T-helper 22 cell (primary cell): ENCODE data around the gene SAMD7.
A peak's percentile ranks its signal among the peaks of the same experiment; 100 is the strongest.

Source experiments
- DNase-seq: peaks from one replicate; pipeline ENCODE4 v3.0.0-alpha.2; 2020; ENCODE audit warnings: low read depth

Gene SAMD7, protein sequence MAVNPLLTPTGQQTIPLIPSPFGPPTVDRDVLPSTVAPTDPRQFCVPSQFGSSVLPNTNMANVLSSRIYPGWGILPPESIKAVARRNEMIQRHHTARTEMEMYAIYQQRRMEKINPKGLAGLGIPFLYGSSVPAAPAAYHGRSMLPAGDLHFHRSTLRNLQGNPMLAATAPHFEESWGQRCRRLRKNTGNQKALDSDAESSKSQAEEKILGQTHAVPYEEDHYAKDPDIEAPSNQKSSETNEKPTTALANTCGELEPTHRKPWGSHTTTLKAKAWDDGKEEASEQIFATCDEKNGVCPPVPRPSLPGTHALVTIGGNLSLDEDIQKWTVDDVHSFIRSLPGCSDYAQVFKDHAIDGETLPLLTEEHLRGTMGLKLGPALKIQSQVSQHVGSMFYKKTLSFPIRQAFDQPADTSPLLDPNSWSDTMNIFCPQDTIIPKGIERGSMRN

DNA sequence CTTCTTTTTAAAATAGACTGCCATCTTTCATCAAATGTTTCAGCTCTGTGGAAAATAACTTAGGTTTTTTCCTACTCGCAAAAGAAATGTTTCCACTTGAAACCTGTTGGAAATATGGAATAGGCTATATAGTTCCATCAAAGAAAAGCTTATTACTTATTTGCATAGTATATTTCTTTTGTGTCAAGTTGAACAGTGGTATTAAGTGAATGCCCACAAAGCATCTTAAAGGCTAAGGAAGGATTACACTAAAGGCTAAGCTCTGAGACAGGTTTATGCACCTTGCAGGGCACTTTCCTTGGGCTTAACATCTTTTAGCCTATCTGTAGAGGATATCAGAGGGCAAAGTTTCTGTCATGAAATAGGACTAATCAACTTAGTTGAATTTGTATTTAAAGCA is at the start of gene SAMD7:
Gene SAMD7 (plus strand): TSS at position 301 of the 400 bp plus-strand sequence. CDS start 7,927 bp downstream, outside the sequence.
- DNase-seq = no peak

DNA sequence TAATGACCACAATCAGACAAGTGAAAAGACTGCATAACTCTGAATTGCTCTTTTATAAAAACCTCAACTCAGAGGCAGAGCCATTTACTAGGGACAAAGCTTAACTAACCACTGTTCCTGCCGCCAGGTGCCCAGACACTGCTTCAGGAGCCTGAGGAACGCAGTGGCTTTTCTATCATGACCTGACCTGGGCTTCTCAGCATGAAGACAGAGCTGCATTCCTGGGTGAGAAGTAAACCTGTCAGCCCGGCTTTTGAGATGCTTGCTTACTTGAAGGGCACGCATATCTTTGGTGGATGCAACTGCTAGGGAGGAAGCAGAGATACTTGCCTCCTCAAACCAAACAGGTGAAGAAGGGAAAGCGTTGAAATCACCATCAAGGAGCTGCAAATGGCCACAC is 49.5 kb upstream of the SAMD7 start:
- DNase-seq = no peak

DNA sequence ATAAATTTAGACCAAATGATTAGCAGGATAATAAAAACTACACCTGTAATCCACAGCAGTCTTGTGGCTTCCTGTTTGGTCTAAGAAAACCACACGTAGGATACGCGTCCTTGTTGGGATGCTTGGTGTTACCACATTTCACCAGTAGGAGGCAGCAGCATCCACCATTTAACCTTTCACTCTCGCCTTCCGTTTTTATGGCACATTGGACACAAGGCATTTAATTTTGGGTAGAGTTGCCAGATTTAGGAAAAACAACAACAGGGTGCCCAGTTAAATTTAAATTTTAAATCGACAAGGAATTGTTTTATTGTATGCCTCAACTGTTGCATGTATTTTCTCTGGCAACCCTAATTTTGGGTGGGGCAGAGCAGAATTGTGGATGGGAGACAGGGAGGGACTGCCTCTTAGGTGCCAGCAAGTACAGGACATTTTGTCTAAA is 47.9 kb upstream of the SAMD7 start:
- peak; percentile 16 for DNase-seq

DNA sequence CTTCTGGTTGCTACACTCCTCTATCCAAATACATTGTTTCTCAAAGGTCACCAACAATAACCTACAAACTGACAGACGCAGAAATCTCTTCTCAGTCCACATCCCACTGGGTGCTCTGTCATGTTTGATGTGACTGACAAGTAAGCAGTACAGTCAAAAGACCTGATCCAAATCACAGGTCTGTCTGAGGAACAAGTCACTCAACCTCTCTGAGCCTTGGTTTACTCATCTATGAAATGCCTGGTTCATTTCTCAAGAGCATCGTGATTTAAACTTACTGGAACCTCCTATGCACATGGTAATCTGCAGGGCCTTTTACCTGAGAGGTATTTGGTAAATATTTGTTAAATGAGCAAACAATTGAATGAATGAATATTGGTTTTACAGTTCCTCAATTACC is 47.1 kb upstream of the SAMD7 start:
- DNase-seq = no peak

DNA sequence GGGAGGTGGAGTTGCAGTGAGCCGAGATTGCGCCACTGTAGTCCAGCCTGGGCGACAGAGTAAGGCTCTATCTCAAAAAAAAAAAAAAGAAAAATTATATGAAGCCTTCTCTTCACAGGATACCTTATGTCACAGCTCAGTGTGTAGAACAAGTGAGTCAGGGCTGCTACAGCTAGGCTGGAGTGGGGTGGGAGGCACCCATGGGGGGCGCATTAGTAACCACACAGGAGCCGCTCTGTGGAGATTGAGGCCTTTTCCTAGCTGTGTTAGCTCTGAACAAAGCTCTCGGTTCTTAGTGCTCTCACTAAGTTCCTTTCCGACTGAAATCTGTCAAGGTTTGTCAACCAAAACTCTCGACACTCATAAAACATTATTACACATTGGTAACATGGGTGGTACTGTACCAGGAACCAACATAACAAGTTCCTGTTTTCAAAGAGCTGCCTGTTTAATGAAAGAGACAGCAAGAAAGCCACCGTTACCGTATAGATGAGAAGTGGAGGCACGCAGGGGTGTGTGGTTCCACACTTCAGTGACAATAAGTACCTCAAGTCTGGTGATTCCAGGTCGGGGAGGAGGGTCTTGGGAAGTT is 46.1 kb upstream of the SAMD7 start:
- DNase-seq = no peak

- DNase-seq = no peak
Observed at GRCh38 chr3:169867584-169868210, 43.7 kb upstream of the SAMD7 start.

GRCh38 chr3:169868369-169868768 is 43.0 kb upstream of the SAMD7 start:
- no peak for DNase-seq

- no peak for DNase-seq
Observed at GRCh38 chr3:169869484-169870220, 41.7 kb upstream of the SAMD7 start, which contains the start of gene LRRC31. LRRC31 (minus strand) TSS chr3:169869935; CDS start chr3:169869807, 128 bp downstream.

GRCh38 chr3:169871129-169871886 is 40.1 kb upstream of the SAMD7 start:
- no peak for DNase-seq

- no peak for DNase-seq
Observed at GRCh38 chr3:169879013-169879557, 32.3 kb upstream of the SAMD7 start.

- DNase-seq = no peak
Observed at GRCh38 chr3:169879845-169880575, 31.4 kb upstream of the SAMD7 start.

- DNase-seq = no peak
Observed at GRCh38 chr3:169880576-169881250, 30.7 kb upstream of the SAMD7 start.

GRCh38 chr3:169886671-169887070 is 24.7 kb upstream of the SAMD7 start:
- no peak for DNase-seq

DNA sequence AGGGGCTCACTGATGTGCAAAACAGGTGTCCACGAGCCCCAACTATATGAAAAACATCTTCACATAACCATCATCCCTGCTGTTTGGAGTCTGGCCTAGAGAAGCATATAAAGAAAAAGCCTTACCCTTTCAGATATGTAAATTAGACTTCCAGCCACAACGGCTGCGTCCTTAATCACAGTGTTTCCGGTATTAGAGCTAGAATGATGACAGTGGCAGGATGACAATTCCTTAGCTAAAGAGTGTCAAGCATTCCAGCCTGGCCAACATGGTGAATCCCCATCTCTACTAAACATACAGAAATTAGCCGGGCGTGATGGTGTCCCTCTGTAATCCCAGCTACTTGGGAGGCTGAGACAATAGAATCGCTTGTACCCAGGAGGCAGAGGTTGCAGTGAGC is 19.5 kb upstream of the SAMD7 start:
- no peak for DNase-seq

DNA sequence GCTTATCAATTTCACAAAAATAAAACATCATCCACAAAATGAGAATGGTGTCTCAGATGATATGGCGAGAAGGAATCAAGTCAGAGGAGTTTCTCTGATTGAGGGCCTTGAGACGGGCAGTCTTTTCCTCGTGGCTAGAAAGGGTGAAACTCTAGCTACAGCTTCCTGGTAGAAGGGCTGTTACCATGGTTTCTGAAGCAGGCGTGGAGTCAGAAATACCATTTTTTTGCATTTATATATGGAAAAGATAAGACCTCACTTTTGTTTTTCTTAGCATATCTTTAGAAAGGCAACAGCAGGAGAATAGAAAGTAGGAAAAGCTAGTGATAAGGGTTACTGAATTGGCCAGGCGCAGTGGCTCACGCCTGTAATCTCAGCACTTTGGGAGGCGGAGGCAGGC is 17.3 kb upstream of the SAMD7 start:
- DNase-seq = no peak

DNA sequence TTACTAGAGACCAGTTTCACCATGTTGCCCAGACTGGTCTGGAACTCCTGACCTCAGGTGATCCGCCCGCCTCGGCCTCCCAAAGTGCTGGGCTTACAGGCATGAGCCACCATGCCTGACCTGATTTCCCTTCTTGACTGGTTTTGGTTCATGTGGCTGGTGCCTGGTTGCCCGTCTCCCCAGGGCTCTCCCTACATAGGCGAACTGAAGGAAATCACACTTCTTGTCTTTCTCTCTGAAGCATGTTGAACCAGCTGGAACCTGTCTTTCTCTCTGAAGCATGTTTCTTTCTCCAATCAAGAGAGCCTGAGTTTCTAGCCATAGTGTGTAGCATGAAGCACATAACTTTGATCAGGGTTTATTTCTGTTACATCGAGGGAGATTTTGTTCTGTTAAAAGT is 16.3 kb upstream of the SAMD7 start:
- no peak for DNase-seq

GRCh38 chr3:169897284-169897683 is 14.1 kb upstream of the SAMD7 start:
- no peak for DNase-seq

- no peak for DNase-seq
Observed at GRCh38 chr3:169901453-169901852, 9.9 kb upstream of the SAMD7 start.

- no peak for DNase-seq
Observed at GRCh38 chr3:169905404-169905803, 6.0 kb upstream of the SAMD7 start.

- no peak for DNase-seq
Observed at GRCh38 chr3:169907476-169907875, 3.9 kb upstream of the SAMD7 start.
